Omental fat pad (tissue), 4 donors: ENCODE results near the gene TSHZ3. TPM values are rescaled to one million over a fixed set of nuclear protein-coding genes. Genes with fewer than 3 reads are reported as not detected.

Experiments used
- ATAC-seq: fragments of 150-250 bp; one replicate; pipeline ENCODE4 v1.9.1; 2016; ENCODE audit warnings: mild to moderate bottlenecking, moderate library complexity; ENCODE audit not compliant: low FRiP score
- DNase-seq: peaks from one replicate; pipeline ENCODE4 v3.0.0-alpha.2; 2019; ENCODE audit warnings: low spot score
- CTCF ChIP-seq, 3 donors: fragments of 450-650 bp; IDR thresholded peaks; one replicate each; pipeline ENCODE4 v1.5.1; 2016 to 2017; ENCODE audit warnings: antibody characterized with exemption in 3 of 3, mild to moderate bottlenecking in 3 of 3, moderate library complexity in 2 of 3
- total RNA-seq, 4 donors: library from RNA; depleted of rRNA; stranded (reverse); fragments of >200 nt; gene quantifications; one replicate each; pipeline ENCODE4 v1.1.0, GENCODE V29; 2016

TSHZ3 gene
- total RNA-seq, 4 donors from 2014 or later = 6.3 to 10.6 (median 10.4) TPM

- ATAC-seq (no peak), DNase-seq (no peak)
- no peak for TF ChIP-seq CTCF (IDR thresholded peaks at IDR 0.05)
Observed at GRCh38 chr19:31289976-31290375, 59.3 kb downstream of the TSHZ3 start.

GRCh38 chr19:31289381-31289880 lies 59.8 kb downstream of the TSHZ3 start:
- TF ChIP-seq CTCF (IDR thresholded peaks at IDR 0.05) = no peak
- ATAC-seq (no peak), DNase-seq (no peak)

- ATAC-seq = no peak
- DNase-seq = peak; percentile 3
- TF ChIP-seq CTCF (IDR thresholded peaks at IDR 0.05) = no peak
Observed at GRCh38 chr19:31286491-31286890, 62.7 kb downstream of the TSHZ3 start.

- DNase-seq = peak; percentile 2
Observed at GRCh38 chr19:31285744-31286143, 63.5 kb downstream of the TSHZ3 start.

GRCh38 chr19:31284621-31285020 lies 64.6 kb downstream of the TSHZ3 start:
- ATAC-seq (no peak), DNase-seq (peak; percentile 16)
- TF ChIP-seq CTCF (IDR thresholded peaks at IDR 0.05) = no peak

More at GRCh38 chr19:31285744-31286143, 63.5 kb downstream of the TSHZ3 start:
- no peak for TF ChIP-seq CTCF (IDR thresholded peaks at IDR 0.05)
- ATAC-seq = no peak

GRCh38 chr19:31283701-31284100 lies 65.5 kb downstream of the TSHZ3 start:
- DNase-seq (peak; percentile 1), ATAC-seq (no peak)
- no peak for TF ChIP-seq CTCF (IDR thresholded peaks at IDR 0.05)

- TF ChIP-seq CTCF (IDR thresholded peaks at IDR 0.05) = no peak
- peak; percentile 18 for DNase-seq
- no peak for ATAC-seq
Observed at GRCh38 chr19:31282346-31282745, 66.9 kb downstream of the TSHZ3 start.
